Endodermal cell (in vitro differentiated cells): ENCODE data around the gene CREBBP. TPM values are rescaled to one million over a fixed set of nuclear protein-coding genes. Genes with fewer than 3 reads are reported as not detected.

Experiments
- DNase-seq: peaks from one replicate; pipeline ENCODE4 v3.0.0-alpha.2; 2017
- H3K27ac ChIP-seq: 2 replicates; pipeline ENCODE4 v1.5.1; 2013; ENCODE audit warnings: mild to moderate bottlenecking, low read depth, low read length, moderate library complexity
- H3K27me3 ChIP-seq: 2 replicates; pipeline ENCODE4 v1.6.1; 2013; ENCODE audit warnings: mild to moderate bottlenecking, low read length, moderate library complexity; ENCODE audit not compliant: insufficient read depth, control insufficient read depth, poor library complexity, severe bottlenecking
- H3K36me3 ChIP-seq: 2 replicates; pipeline ENCODE4 v1.7.0; 2013; ENCODE audit warnings: mild to moderate bottlenecking, low read length, moderate library complexity; ENCODE audit not compliant: control insufficient read depth, insufficient read depth
- H3K4me1 ChIP-seq: one replicate; pipeline ENCODE4 v1.7.0; 2013; ENCODE audit warnings: low read length; ENCODE audit not compliant: control insufficient read depth, insufficient read depth
- H3K4me3 ChIP-seq: 2 replicates; pipeline ENCODE4 v1.5.1; 2013; ENCODE audit warnings: mild to moderate bottlenecking, low read length, moderate library complexity
- H3K9ac ChIP-seq: 2 replicates; pipeline ENCODE4 v1.6.1; 2013; ENCODE audit warnings: mild to moderate bottlenecking, low read length, moderate library complexity; ENCODE audit not compliant: poor library complexity, severe bottlenecking; ENCODE audit errors: extremely low read depth
- H3K9me3 ChIP-seq: 2 replicates; pipeline ENCODE4 v1.6.1; 2013; ENCODE audit warnings: mild to moderate bottlenecking, low read length, moderate library complexity; ENCODE audit not compliant: control insufficient read depth
- H3K27ac Mint-ChIP-seq: 2 replicates; pipeline ENCODE4 v1.8.0; 2020; ENCODE audit warnings: mixed read lengths
- H3K27me3 Mint-ChIP-seq: 2 replicates; pipeline ENCODE4 v1.8.0; 2021; ENCODE audit warnings: mild to moderate bottlenecking, mixed read lengths; ENCODE audit not compliant: insufficient read depth
- H3K36me3 Mint-ChIP-seq: 2 replicates; pipeline ENCODE4 v1.8.0; 2020; ENCODE audit warnings: low read depth, mixed read lengths
- H3K4me1 Mint-ChIP-seq: 2 replicates; pipeline ENCODE4 v1.8.0; 2020; ENCODE audit warnings: mixed read lengths
- H3K4me3 Mint-ChIP-seq: 2 replicates; pipeline ENCODE4 v1.8.0; 2020; ENCODE audit warnings: mild to moderate bottlenecking, moderate library complexity, mixed read lengths
- H3K9me3 Mint-ChIP-seq: 2 replicates; pipeline ENCODE4 v1.8.0; 2020; ENCODE audit warnings: mild to moderate bottlenecking, mixed read lengths
- CTCF ChIP-seq: fragments of 200-600 bp; sonication (generic); conservative IDR thresholded peaks from 2 replicates; pipeline ENCODE4 v1.5.0; 2021; ENCODE audit warnings: antibody characterized with exemption, mild to moderate bottlenecking
- WGBS, 2 experiments: methylation state at CpG; one replicate each; pipeline versions ENCODE4 v1.1.5 to v1.1.7; 2013; ENCODE audit warnings: missing lambda C conversion rate in 2 of 2, mixed read lengths in 1 of 2; ENCODE audit not compliant: insufficient coverage in 1 of 2, insufficient read length in 1 of 2; 5-methylcytosine and 5-hydroxymethylcytosine counted together
- total RNA-seq, 2 donors: library from RNA; stranded (reverse); fragmentation: NEBNext Ultra II Directional in 1 of 2; extraction: Animal tissue kit (Norgen Biotek cat#: 25700) in 1 of 2; gene quantifications; 2 replicates in 1 of 2; 3 replicates in 1 of 2; pipeline ENCODE4 v1.2.1, GENCODE V29; 2021

The CREBBP gene
- total RNA-seq, 2 donors from 2014 or later: 71.1 to 103 TPM

- no peak overlapping the region for H3K4me3 ChIP-seq
- Mint-ChIP-seq H3K36me3 (peaks cover 74% of the 10 kb centered on the region), H3K27ac (peak overlapping the region; percentile 1), H3K4me1 (no peaks in the 10 kb centered on the region), H3K9me3 (no peaks in the 10 kb centered on the region), H3K4me3 (no peak overlapping the region), H3K27me3 (no peaks in the 10 kb centered on the region)
- no peak for DNase-seq
- H3K9ac ChIP-seq: no peak overlapping the region
- WGBS, 2 experiments: 95 to 97% methylated on average over 7 to 9 of the region's 9 CpGs
- peaks cover 91% of the 10 kb centered on the region for H3K36me3 ChIP-seq
- H3K4me1 ChIP-seq: no peaks in the 10 kb centered on the region
- no peaks in the 10 kb centered on the region for H3K9me3 ChIP-seq
- no peak for TF ChIP-seq CTCF
- no peak overlapping the region for H3K27ac ChIP-seq
- H3K27me3 ChIP-seq: no peaks in the 10 kb centered on the region
These were observed 124.4 kb downstream of the CREBBP start for GRCh38 chr16:3756113-3756512.

- Histone ChIP-seq H3K9ac (no peak overlapping the region), H3K27ac (no peak overlapping the region), H3K4me3 (no peak overlapping the region), H3K27me3 (no peaks in the 10 kb centered on the region), H3K9me3 (no peaks in the 10 kb centered on the region), H3K4me1 (no peaks in the 10 kb centered on the region), H3K36me3 (peaks cover 92% of the 10 kb centered on the region)
- H3K9me3 Mint-ChIP-seq: no peaks in the 10 kb centered on the region
- no peak for DNase-seq
- peaks cover 76% of the 10 kb centered on the region for H3K36me3 Mint-ChIP-seq
- no peak for TF ChIP-seq CTCF
- no peak overlapping the region for H3K27ac Mint-ChIP-seq
- no peaks in the 10 kb centered on the region for H3K27me3 Mint-ChIP-seq
- H3K4me1 Mint-ChIP-seq: no peaks in the 10 kb centered on the region
- H3K4me3 Mint-ChIP-seq: no peak overlapping the region
- WGBS, 2 experiments: 88% methylated on average over 3 of the region's 4 CpGs; no CpG with 5 or more reads in 1 of the 2 experiments
These were observed 125.3 kb downstream of the CREBBP start for GRCh38 chr16:3755249-3755648.

GRCh38 chr16:3754772-3755171, 125.7 kb downstream of the CREBBP start:
- H3K4me1 Mint-ChIP-seq: no peaks in the 10 kb centered on the region
- H3K27me3 Mint-ChIP-seq: no peaks in the 10 kb centered on the region
- peaks cover 80% of the 10 kb centered on the region for H3K36me3 Mint-ChIP-seq
- Histone ChIP-seq H3K9ac (no peak overlapping the region), H3K36me3 (peaks cover 96% of the 10 kb centered on the region), H3K27me3 (no peaks in the 10 kb centered on the region), H3K4me3 (no peak overlapping the region), H3K27ac (no peak overlapping the region), H3K4me1 (no peaks in the 10 kb centered on the region), H3K9me3 (no peaks in the 10 kb centered on the region)
- WGBS, 2 experiments: 98% methylated on average over 5 of the region's 5 CpGs; no CpG with 5 or more reads in 1 of the 2 experiments
- no peak overlapping the region for H3K4me3 Mint-ChIP-seq
- no peak for DNase-seq
- H3K9me3 Mint-ChIP-seq: no peaks in the 10 kb centered on the region
- no peak overlapping the region for H3K27ac Mint-ChIP-seq
- TF ChIP-seq CTCF: no peak
